Endothelial cell of umbilical vein (primary cell): ENCODE measurements around the gene PPP1R1C. TPM values are rescaled to one million over a fixed set of nuclear protein-coding genes. Genes with fewer than 3 reads are reported as not detected.

ENCODE experiments used
- BruUV-seq: library from RNA; stranded (reverse); fragments of 400-500 nt; replicated peaks from 2 replicates; lab custom pipeline; 2021; lab: Mats Ljungman, UMichigan
- CTCF ChIA-PET: fragments of 300-600, 350-600 bp; sonication (Branson Sonifier 250); formaldehyde crosslinking; loops from one replicate; lab custom pipeline; 2021; ENCODE audit warnings: antibody characterized with exemption, inconsistent platforms; lab: Charles Lee
- POLR2A ChIA-PET: fragments of 300-600, 350-600 bp; sonication (Branson Sonifier 250); formaldehyde crosslinking; loops from one replicate; lab custom pipeline; 2021; ENCODE audit warnings: antibody characterized with exemption, inconsistent platforms; lab: Charles Lee
- DNase-seq: peaks from one replicate; pipeline ENCODE4 v3.0.0-alpha.2; 2011; ENCODE audit warnings: low read depth, low spot score
- FAIRE-seq: peaks from 2 replicates; lab custom pipeline; 2011; peaks lifted over from hg19 to GRCh38; lab: Jason Lieb, UNC
- H2AFZ ChIP-seq: 2 replicates; pipeline ENCODE4 v1.6.0; 2012; ENCODE audit warnings: low read depth, low read length, control low read depth, inconsistent platforms
- H3K27ac ChIP-seq: 2 replicates; pipeline ENCODE4 v1.5.1; 2011; ENCODE audit warnings: low read depth, mild to moderate bottlenecking, control low read depth, low read length, moderate library complexity; ENCODE audit not compliant: insufficient read depth
- H3K27me3 ChIP-seq, 2 experiments: 2 replicates each; pipeline versions ENCODE4 v1.6.0 to v1.6.1; 2011; ENCODE audit warnings: low read length in 2 of 2, mixed read lengths in 1 of 2; ENCODE audit not compliant: control insufficient read depth in 2 of 2, insufficient read depth in 2 of 2
- H3K36me3 ChIP-seq, 2 experiments: 2 replicates in 1 of 2; 3 replicates in 1 of 2; pipeline ENCODE4 v1.5.1; 2011; ENCODE audit warnings: low read length in 2 of 2, mild to moderate bottlenecking in 1 of 2, moderate library complexity in 1 of 2; ENCODE audit not compliant: control insufficient read depth in 2 of 2, insufficient read depth in 2 of 2; ENCODE audit errors: extremely low read depth in 1 of 2
- H3K4me1 ChIP-seq: 3 replicates; pipeline ENCODE4 v1.5.1; 2011; ENCODE audit warnings: mild to moderate bottlenecking, low read length; ENCODE audit not compliant: control insufficient read depth, insufficient read depth; ENCODE audit errors: extremely low read depth
- H3K4me2 ChIP-seq: 2 replicates; pipeline ENCODE4 v1.6.1; 2011; ENCODE audit warnings: low read length, control low read depth, mixed read lengths; ENCODE audit not compliant: insufficient read depth
- H3K4me3 ChIP-seq, 3 experiments: fragments of 200-600 bp in 1 of 3; sonication (generic), shearing (Covaris generic) in 1 of 3; replicated peaks in 1 of 3; 2 replicates each; pipeline ENCODE4 v1.5.1; 2011 to 2016; ENCODE audit warnings: control low read depth in 3 of 3, low read length in 3 of 3, mild to moderate bottlenecking in 2 of 3, inconsistent platforms in 1 of 3, low read depth in 1 of 3, moderate library complexity in 1 of 3; ENCODE audit not compliant: insufficient read depth in 1 of 3
- H3K79me2 ChIP-seq: 2 replicates; pipeline ENCODE4 v1.6.0; 2012; ENCODE audit warnings: low read length, inconsistent platforms; ENCODE audit not compliant: control insufficient read depth, insufficient read depth
- H3K9ac ChIP-seq: replicated peaks from 2 replicates; pipeline ENCODE3; 2011; ENCODE audit warnings: low read length, control low read depth; ENCODE audit not compliant: insufficient read depth; ENCODE audit errors: extremely low read depth
- H3K9me1 ChIP-seq: replicated peaks from 3 replicates; pipeline ENCODE4 v1.6.0; 2011; ENCODE audit warnings: mild to moderate bottlenecking, low read length; ENCODE audit not compliant: control insufficient read depth, insufficient read depth; ENCODE audit errors: extremely low read depth
- H3K9me3 ChIP-seq: replicated peaks from 2 replicates; pipeline ENCODE4 v1.5.1; 2012; ENCODE audit warnings: low read length, inconsistent platforms; ENCODE audit not compliant: control insufficient read depth, insufficient read depth
- H4K20me1 ChIP-seq: replicated peaks from 2 replicates; pipeline ENCODE3; 2011; ENCODE audit warnings: mild to moderate bottlenecking, low read length; ENCODE audit not compliant: control insufficient read depth, insufficient read depth; ENCODE audit errors: extremely low read depth
- EZH2 ChIP-seq: IDR thresholded peaks from 2 replicates; pipeline ENCODE4 v1.6.1; 2012; ENCODE audit warnings: borderline replicate concordance, low read depth, mild to moderate bottlenecking, moderate library complexity, low read length, inconsistent platforms; ENCODE audit not compliant: severe bottlenecking
- FOS ChIP-seq: IDR thresholded peaks from 2 replicates; pipeline ENCODE4 v1.6.1; 2011; ENCODE audit warnings: mild to moderate bottlenecking, low read length, moderate library complexity, borderline replicate concordance; ENCODE audit not compliant: insufficient read depth
- GATA2 ChIP-seq: IDR thresholded peaks from 2 replicates; pipeline ENCODE4 v1.7.0; 2011; ENCODE audit warnings: low read depth, mild to moderate bottlenecking, moderate library complexity, mixed read lengths, low read length; ENCODE audit not compliant: insufficient read length, insufficient read depth
- JUN ChIP-seq: IDR thresholded peaks from 2 replicates; pipeline ENCODE4 v1.6.1; 2011; ENCODE audit warnings: borderline replicate concordance, low read depth; ENCODE audit not compliant: insufficient read length, insufficient read depth
- MYC ChIP-seq: IDR thresholded peaks from one replicate; pipeline ENCODE4 v1.6.1; 2011; ENCODE audit warnings: mild to moderate bottlenecking, low read depth, low read length
- POLR2A ChIP-seq: IDR thresholded peaks from 2 replicates; pipeline ENCODE4 v1.6.1; 2012; ENCODE audit warnings: low read depth, mild to moderate bottlenecking, control low read depth, low read length
- POLR2AphosphoS5 ChIP-seq: IDR thresholded peaks from 2 replicates; pipeline ENCODE4 v1.6.1; 2012; ENCODE audit warnings: low read depth, mild to moderate bottlenecking, control low read depth, low read length, moderate library complexity; ENCODE audit not compliant: insufficient read depth
- dilution Hi-C: fragments of 300-500 bp; cut with MboI; formaldehyde crosslinking; loops from one replicate; pipeline ENCODE4 v1.15.0; 2019; ENCODE audit warnings: low sequenced_read_pairs; ENCODE audit not compliant: extremely low pct_ligation_motif_present
- intact Hi-C: fragments of 100-400 bp; cut with micrococcal nuclease; formaldehyde crosslinking; loops from one replicate; pipeline ENCODE4 v1.10.0; 2022
- polyA plus RNA-seq, 4 experiments: library from polyadenylated mRNA; depleted of rRNA in 3 of 4; stranded (reverse) in 3 of 4; unstranded in 1 of 4; fragments of >200 nt; gene quantifications; 2 replicates each; pipeline versions ENCODE4 v1.2.1 to v1.2.3, GENCODE V29; 2011 to 2012; ENCODE audit warnings: missing spikeins in 1 of 4
- total RNA-seq: library from RNA; stranded (reverse); gene quantifications from 2 replicates; pipeline ENCODE4 v1.2.3, GENCODE V29; 2021
- TF ChIP-seq, protein P1 (sequence below), 2 donors: IDR thresholded peaks; 1 replicate in 1 of 2; 2 replicates in 1 of 2; pipeline ENCODE4 v1.5.1; 2011; ENCODE audit warnings: low read length in 2 of 2, mild to moderate bottlenecking in 2 of 2, moderate library complexity in 2 of 2, control low read depth in 1 of 2, inconsistent platforms in 1 of 2, low read depth in 1 of 2; ENCODE audit not compliant: insufficient read depth in 1 of 2; ENCODE audit errors: extremely low read depth in 1 of 2
- TF ChIP-seq, protein P2 (sequence below): IDR thresholded peaks from 2 replicates; pipeline ENCODE4 v1.6.1; 2011; ENCODE audit not compliant: insufficient read depth, insufficient read length

Gene PPP1R1C
- total and polyA plus RNA-seq, 2 donors (not counting 3 experiments of a cell fraction or from before 2014, with no cell fraction given) = 0.26 TPM; not detected in 1

DNA sequence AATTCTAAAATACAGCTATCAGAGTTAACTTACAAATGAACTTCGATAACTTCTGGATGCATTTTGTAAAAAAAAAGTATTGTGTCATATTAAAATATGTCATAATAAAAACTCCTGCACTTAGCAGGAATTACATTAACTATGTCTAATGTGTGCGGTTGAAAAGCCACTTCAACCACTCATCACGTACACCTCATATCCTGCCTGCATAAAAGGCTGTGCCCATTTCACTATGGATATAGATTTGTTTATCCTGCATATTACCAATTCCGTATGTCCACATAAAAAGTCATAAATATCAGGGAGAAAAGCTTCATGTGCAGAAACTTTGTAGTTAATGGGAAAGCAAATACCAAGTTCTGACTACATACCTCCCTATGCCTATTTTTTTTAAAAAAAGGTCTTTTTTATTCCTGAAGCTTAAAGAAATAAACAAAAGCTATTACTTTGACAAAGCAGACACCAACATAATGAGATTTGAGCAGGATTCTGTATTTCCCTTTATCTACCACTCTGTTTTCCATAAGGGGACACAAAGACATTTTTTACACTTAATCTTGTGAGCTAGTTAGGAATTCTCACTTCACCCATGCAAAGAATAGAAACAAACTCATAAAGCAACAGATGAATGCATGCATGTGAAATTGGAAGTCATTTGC is 96.1 kb downstream of the PPP1R1C start:
- Histone ChIP-seq H4K20me1 (no peaks in the 10 kb centered on the region), H3K27ac (no peak overlapping the region), H3K4me3 (no peak overlapping the region), H3K4me1 (peaks cover 6% of the 10 kb centered on the region), H3K4me2 (no peak overlapping the region), H3K9me1 (no peaks in the 10 kb centered on the region), H3K9ac (no peak overlapping the region), H3K79me2 (no peaks in the 10 kb centered on the region), H3K36me3 (no peaks in the 10 kb centered on the region), H2AFZ (no peak overlapping the region), H3K27me3 (no peaks in the 10 kb centered on the region), H3K9me3 (no peaks in the 10 kb centered on the region)
- DNase-seq (no peak), FAIRE-seq (no peak)
- TF ChIP-seq POLR2A (no peak), FOS (no peak), POLR2AphosphoS5 (no peak), EZH2 (no peak), GATA2 (no peak), JUN (no peak), MYC (no peak)
- TF ChIP-seq, protein P1, sequence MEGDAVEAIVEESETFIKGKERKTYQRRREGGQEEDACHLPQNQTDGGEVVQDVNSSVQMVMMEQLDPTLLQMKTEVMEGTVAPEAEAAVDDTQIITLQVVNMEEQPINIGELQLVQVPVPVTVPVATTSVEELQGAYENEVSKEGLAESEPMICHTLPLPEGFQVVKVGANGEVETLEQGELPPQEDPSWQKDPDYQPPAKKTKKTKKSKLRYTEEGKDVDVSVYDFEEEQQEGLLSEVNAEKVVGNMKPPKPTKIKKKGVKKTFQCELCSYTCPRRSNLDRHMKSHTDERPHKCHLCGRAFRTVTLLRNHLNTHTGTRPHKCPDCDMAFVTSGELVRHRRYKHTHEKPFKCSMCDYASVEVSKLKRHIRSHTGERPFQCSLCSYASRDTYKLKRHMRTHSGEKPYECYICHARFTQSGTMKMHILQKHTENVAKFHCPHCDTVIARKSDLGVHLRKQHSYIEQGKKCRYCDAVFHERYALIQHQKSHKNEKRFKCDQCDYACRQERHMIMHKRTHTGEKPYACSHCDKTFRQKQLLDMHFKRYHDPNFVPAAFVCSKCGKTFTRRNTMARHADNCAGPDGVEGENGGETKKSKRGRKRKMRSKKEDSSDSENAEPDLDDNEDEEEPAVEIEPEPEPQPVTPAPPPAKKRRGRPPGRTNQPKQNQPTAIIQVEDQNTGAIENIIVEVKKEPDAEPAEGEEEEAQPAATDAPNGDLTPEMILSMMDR (IDR thresholded peaks at IDR 0.05; ENCODE audit: extremely low read depth in 1 of 2, insufficient read depth in 1 of 2, low read depth in 1 of 2, low read length in 2 of 2) = no peak
- TF ChIP-seq, protein P2, sequence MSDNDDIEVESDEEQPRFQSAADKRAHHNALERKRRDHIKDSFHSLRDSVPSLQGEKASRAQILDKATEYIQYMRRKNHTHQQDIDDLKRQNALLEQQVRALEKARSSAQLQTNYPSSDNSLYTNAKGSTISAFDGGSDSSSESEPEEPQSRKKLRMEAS = no peak
- no TSS peak for BruUV-seq
- ChIA-PET POLR2A (no interaction called here), CTCF (interaction anchor here (1.0 to 1.4 kb wide), 4 partner anchors 9 to 615 kb away, joined by 3 to 4 read pairs (median 3); no protein-coding TSS in a partner anchor)
- intact Hi-C loops (no loop called here), dilution Hi-C loops (no loop called here)
